HEK293 (cell line): Measurements from ENCODE around the gene CDHR5.

ENCODE experiments used
- CTCF ChIA-PET: fragments of 350-600 bp; formaldehyde crosslinking; extraction: SDS; loops from one replicate; lab custom pipeline; 2021; ENCODE audit warnings: antibody characterized with exemption; lab: Yijun Ruan, JAX
- POLR2A ChIA-PET: fragments of 300-600 bp; formaldehyde crosslinking; extraction: SDS; loops from one replicate; lab custom pipeline; 2020; ENCODE audit warnings: antibody characterized with exemption, inconsistent platforms; lab: Yijun Ruan, JAX
- H3K27ac ChIP-seq: fragments of 200-500 bp; sonication (Bioruptor generic); 2 replicates; pipeline ENCODE4 v1.5.1; 2014; ENCODE audit warnings: low read depth, low read length, control low read depth, inconsistent platforms; ENCODE audit errors: extremely low read depth
- H3K36me3 ChIP-seq, 2 experiments: fragments of 200-500 bp in 1 of 2; sonication (Bioruptor generic) in 1 of 2; 1 replicate in 1 of 2; 2 replicates in 1 of 2; pipeline ENCODE4 v1.5.1; 2014 to 2017; ENCODE audit warnings: inconsistent platforms in 2 of 2, low read length in 2 of 2; ENCODE audit not compliant: control insufficient read depth in 2 of 2, insufficient read depth in 1 of 2
- H3K4me1 ChIP-seq: fragments of 200-500 bp; sonication (Bioruptor generic); 2 replicates; pipeline ENCODE4 v1.5.1; 2014; ENCODE audit warnings: mild to moderate bottlenecking, low read length, inconsistent platforms; ENCODE audit not compliant: control insufficient read depth, insufficient read depth
- H3K4me3 ChIP-seq: 2 replicates; pipeline ENCODE4 v1.5.1; 2011; ENCODE audit warnings: low read depth, mild to moderate bottlenecking, control low read depth, low read length, moderate library complexity
- H3K9me3 ChIP-seq: fragments of 200-500 bp; sonication (Bioruptor generic); 2 replicates; pipeline ENCODE4 v1.5.1; 2014; ENCODE audit warnings: low read depth, low read length, inconsistent platforms; ENCODE audit not compliant: control insufficient read depth, insufficient read depth
- GLIS2 ChIP-seq: fragments of 450-650 bp; formaldehyde crosslinking; IDR thresholded peaks from 2 replicates; pipeline ENCODE4 v1.5.1; 2016; ENCODE audit warnings: missing biosample characterization, missing genetic modification characterization
- KLF16 ChIP-seq: fragments of 450-650 bp; formaldehyde crosslinking; IDR thresholded peaks from 2 replicates; pipeline ENCODE4 v1.5.1; 2017; ENCODE audit warnings: missing biosample characterization, missing genetic modification characterization
- MEIS1 ChIP-seq: sonication (generic); formaldehyde crosslinking; IDR thresholded peaks from 2 replicates; pipeline ENCODE4 v1.8.1; 2022; ENCODE audit warnings: missing genetic modification reagents, mild to moderate bottlenecking, borderline replicate concordance
- YY1 ChIP-seq: fragments of 450-650 bp; formaldehyde crosslinking; IDR thresholded peaks from 2 replicates; pipeline ENCODE4 v1.5.1; 2018; ENCODE audit warnings: missing biosample characterization, missing genetic modification characterization
- ZBTB7A ChIP-seq: fragments of 450-650 bp; formaldehyde crosslinking; IDR thresholded peaks from 2 replicates; pipeline ENCODE4 v1.5.1; 2016; ENCODE audit warnings: low read depth, missing biosample characterization, missing genetic modification characterization
- ZNF2 ChIP-seq: fragments of 450-650 bp; formaldehyde crosslinking; IDR thresholded peaks from 2 replicates; pipeline ENCODE4 v1.5.1; 2016; ENCODE audit warnings: missing biosample characterization, missing genetic modification characterization
- ZNF23 ChIP-seq: fragments of 450-650 bp; formaldehyde crosslinking; IDR thresholded peaks from 2 replicates; pipeline ENCODE4 v1.5.1; 2016; ENCODE audit warnings: missing biosample characterization, missing genetic modification characterization, borderline replicate concordance
- ZNF341 ChIP-seq: fragments of 450-650 bp; formaldehyde crosslinking; IDR thresholded peaks from 2 replicates; pipeline ENCODE4; 2016; ENCODE audit warnings: low read depth, missing biosample characterization, missing genetic modification characterization
- ZNF350 ChIP-seq: fragments of 450-650 bp; formaldehyde crosslinking; IDR thresholded peaks from 2 replicates; pipeline ENCODE4 v1.5.0; 2017; ENCODE audit warnings: missing biosample characterization, mild to moderate bottlenecking, missing genetic modification characterization
- ZNF416 ChIP-seq: fragments of 450-650 bp; formaldehyde crosslinking; IDR thresholded peaks from 2 replicates; pipeline ENCODE4 v1.5.1; 2016; ENCODE audit warnings: missing biosample characterization, missing genetic modification characterization
- ZNF501 ChIP-seq: fragments of 450-650 bp; formaldehyde crosslinking; IDR thresholded peaks from 2 replicates; pipeline ENCODE4 v1.5.1; 2016; ENCODE audit warnings: missing biosample characterization, missing genetic modification characterization
- ZNF558 ChIP-seq: fragments of 450-650 bp; formaldehyde crosslinking; IDR thresholded peaks from 2 replicates; pipeline ENCODE4 v1.5.1; 2016; ENCODE audit warnings: missing biosample characterization, missing genetic modification characterization
- ZNF677 ChIP-seq: fragments of 450-650 bp; IDR thresholded peaks from 2 replicates; pipeline ENCODE4 v1.5.0; 2018; ENCODE audit warnings: missing biosample characterization, mild to moderate bottlenecking, missing genetic modification characterization, moderate library complexity
- TF ChIP-seq, protein P1 (sequence below): fragments of 450-650 bp; IDR thresholded peaks from 2 replicates; pipeline ENCODE4 v1.5.1; 2018; ENCODE audit warnings: missing biosample characterization, missing genetic modification characterization
- TF ChIP-seq, protein P2 (sequence below): fragments of 450-650 bp; formaldehyde crosslinking; IDR thresholded peaks from 2 replicates; pipeline ENCODE4 v1.5.1; 2017; ENCODE audit warnings: missing biosample characterization, missing genetic modification characterization
- TF ChIP-seq, protein P3 (sequence below): IDR thresholded peaks from 2 replicates; pipeline ENCODE4 v1.6.1; 2011; ENCODE audit warnings: mild to moderate bottlenecking, low read depth, low read length, borderline replicate concordance
- TF ChIP-seq, protein P4 (sequence below): fragments of 450-650 bp; formaldehyde crosslinking; IDR thresholded peaks from 2 replicates; pipeline ENCODE4 v1.5.1; 2016; ENCODE audit warnings: missing biosample characterization, missing genetic modification characterization
- TF ChIP-seq, protein P5 (sequence below): fragments of 450-650 bp; formaldehyde crosslinking; IDR thresholded peaks from 2 replicates; pipeline ENCODE4 v1.5.1; 2016; ENCODE audit warnings: missing biosample characterization, missing genetic modification characterization
- TF ChIP-seq, protein P6 (sequence below): fragments of 450-650 bp; formaldehyde crosslinking; IDR thresholded peaks from 2 replicates; pipeline ENCODE4 v1.5.1; 2016; ENCODE audit warnings: missing biosample characterization, missing genetic modification characterization

The CDHR5 gene

DNA sequence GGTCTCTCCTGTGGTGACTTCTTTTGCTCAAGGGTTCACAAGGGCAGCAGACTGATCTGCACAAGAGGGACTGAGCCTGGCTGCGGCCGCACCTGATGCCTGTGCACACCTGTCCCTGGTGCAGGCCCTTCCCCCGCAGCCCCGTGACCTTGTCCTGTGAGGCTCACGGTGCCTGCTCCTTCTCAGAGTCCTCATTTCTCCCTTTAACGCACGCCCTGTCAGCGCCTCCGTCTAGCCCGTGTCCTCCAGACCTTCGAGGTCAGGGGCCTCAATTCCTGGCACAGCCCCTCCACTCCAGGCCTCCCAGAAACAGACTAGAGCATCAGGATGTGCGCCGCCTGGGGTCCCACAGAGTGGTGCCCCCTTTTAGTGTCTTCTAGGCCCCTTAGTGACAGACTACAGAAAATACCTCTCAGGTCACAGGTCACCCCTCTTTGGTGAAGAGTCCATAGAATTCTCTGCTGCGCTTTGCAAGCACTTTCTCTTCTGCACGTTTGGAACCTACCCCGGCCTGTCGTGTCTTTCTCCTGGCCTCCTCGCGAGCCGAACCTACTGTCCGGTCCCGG, 11.3 kb upstream of the CDHR5 start:
- ChIA-PET CTCF (interaction anchor here (0.6 kb wide), 1 partner anchor 188 kb away, joined by 3 read pairs; no protein-coding TSS in a partner anchor), POLR2A (no interaction called here)
- H3K9me3 ChIP-seq = no peaks in the 10 kb centered on the region
- H3K4me1 ChIP-seq = no peaks in the 10 kb centered on the region
- TF ChIP-seq, protein P1, sequence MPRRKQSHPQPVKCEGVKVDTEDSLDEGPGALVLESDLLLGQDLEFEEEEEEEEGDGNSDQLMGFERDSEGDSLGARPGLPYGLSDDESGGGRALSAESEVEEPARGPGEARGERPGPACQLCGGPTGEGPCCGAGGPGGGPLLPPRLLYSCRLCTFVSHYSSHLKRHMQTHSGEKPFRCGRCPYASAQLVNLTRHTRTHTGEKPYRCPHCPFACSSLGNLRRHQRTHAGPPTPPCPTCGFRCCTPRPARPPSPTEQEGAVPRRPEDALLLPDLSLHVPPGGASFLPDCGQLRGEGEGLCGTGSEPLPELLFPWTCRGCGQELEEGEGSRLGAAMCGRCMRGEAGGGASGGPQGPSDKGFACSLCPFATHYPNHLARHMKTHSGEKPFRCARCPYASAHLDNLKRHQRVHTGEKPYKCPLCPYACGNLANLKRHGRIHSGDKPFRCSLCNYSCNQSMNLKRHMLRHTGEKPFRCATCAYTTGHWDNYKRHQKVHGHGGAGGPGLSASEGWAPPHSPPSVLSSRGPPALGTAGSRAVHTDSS (tag by site-specific recombination) = no peak
- TF ChIP-seq ZNF341 (no peak), KLF16 (tag by site-specific recombination) (no peak), ZNF558 (no peak), GLIS2 (tag by site-specific recombination) (no peak), ZNF350 (tag by site-specific recombination) (no peak), ZBTB7A (no peak), ZNF416 (tag by site-specific recombination) (no peak), MEIS1 (CRISPR knock-in tag) (no peak), ZNF677 (tag by site-specific recombination) (no peak), YY1 (tag by site-specific recombination) (no peak), ZNF501 (tag by site-specific recombination) (no peak), ZNF2 (tag by site-specific recombination) (no peak), ZNF23 (tag by site-specific recombination) (no peak)
- TF ChIP-seq, protein P2, sequence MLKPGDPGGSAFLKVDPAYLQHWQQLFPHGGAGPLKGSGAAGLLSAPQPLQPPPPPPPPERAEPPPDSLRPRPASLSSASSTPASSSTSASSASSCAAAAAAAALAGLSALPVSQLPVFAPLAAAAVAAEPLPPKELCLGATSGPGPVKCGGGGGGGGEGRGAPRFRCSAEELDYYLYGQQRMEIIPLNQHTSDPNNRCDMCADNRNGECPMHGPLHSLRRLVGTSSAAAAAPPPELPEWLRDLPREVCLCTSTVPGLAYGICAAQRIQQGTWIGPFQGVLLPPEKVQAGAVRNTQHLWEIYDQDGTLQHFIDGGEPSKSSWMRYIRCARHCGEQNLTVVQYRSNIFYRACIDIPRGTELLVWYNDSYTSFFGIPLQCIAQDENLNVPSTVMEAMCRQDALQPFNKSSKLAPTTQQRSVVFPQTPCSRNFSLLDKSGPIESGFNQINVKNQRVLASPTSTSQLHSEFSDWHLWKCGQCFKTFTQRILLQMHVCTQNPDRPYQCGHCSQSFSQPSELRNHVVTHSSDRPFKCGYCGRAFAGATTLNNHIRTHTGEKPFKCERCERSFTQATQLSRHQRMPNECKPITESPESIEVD = no peak
- TF ChIP-seq, protein P3, sequence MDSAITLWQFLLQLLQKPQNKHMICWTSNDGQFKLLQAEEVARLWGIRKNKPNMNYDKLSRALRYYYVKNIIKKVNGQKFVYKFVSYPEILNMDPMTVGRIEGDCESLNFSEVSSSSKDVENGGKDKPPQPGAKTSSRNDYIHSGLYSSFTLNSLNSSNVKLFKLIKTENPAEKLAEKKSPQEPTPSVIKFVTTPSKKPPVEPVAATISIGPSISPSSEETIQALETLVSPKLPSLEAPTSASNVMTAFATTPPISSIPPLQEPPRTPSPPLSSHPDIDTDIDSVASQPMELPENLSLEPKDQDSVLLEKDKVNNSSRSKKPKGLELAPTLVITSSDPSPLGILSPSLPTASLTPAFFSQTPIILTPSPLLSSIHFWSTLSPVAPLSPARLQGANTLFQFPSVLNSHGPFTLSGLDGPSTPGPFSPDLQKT = no peak
- TF ChIP-seq, protein P4, sequence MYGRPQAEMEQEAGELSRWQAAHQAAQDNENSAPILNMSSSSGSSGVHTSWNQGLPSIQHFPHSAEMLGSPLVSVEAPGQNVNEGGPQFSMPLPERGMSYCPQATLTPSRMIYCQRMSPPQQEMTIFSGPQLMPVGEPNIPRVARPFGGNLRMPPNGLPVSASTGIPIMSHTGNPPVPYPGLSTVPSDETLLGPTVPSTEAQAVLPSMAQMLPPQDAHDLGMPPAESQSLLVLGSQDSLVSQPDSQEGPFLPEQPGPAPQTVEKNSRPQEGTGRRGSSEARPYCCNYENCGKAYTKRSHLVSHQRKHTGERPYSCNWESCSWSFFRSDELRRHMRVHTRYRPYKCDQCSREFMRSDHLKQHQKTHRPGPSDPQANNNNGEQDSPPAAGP (tag by site-specific recombination) = no peak
- TF ChIP-seq, protein P5, sequence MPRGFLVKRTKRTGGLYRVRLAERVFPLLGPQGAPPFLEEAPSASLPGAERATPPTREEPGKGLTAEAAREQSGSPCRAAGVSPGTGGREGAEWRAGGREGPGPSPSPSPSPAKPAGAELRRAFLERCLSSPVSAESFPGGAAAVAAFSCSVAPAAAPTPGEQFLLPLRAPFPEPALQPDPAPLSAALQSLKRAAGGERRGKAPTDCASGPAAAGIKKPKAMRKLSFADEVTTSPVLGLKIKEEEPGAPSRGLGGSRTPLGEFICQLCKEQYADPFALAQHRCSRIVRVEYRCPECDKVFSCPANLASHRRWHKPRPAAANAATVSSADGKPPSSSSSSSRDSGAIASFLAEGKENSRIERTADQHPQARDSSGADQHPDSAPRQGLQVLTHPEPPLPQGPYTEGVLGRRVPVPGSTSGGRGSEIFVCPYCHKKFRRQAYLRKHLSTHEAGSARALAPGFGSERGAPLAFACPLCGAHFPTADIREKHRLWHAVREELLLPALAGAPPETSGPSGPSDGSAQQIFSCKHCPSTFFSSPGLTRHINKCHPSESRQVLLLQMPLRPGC (tag by site-specific recombination) = no peak
- TF ChIP-seq, protein P6, sequence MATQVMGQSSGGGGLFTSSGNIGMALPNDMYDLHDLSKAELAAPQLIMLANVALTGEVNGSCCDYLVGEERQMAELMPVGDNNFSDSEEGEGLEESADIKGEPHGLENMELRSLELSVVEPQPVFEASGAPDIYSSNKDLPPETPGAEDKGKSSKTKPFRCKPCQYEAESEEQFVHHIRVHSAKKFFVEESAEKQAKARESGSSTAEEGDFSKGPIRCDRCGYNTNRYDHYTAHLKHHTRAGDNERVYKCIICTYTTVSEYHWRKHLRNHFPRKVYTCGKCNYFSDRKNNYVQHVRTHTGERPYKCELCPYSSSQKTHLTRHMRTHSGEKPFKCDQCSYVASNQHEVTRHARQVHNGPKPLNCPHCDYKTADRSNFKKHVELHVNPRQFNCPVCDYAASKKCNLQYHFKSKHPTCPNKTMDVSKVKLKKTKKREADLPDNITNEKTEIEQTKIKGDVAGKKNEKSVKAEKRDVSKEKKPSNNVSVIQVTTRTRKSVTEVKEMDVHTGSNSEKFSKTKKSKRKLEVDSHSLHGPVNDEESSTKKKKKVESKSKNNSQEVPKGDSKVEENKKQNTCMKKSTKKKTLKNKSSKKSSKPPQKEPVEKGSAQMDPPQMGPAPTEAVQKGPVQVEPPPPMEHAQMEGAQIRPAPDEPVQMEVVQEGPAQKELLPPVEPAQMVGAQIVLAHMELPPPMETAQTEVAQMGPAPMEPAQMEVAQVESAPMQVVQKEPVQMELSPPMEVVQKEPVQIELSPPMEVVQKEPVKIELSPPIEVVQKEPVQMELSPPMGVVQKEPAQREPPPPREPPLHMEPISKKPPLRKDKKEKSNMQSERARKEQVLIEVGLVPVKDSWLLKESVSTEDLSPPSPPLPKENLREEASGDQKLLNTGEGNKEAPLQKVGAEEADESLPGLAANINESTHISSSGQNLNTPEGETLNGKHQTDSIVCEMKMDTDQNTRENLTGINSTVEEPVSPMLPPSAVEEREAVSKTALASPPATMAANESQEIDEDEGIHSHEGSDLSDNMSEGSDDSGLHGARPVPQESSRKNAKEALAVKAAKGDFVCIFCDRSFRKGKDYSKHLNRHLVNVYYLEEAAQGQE (tag by site-specific recombination) = no peak
- no peak overlapping the region for H3K27ac ChIP-seq
- H3K36me3 ChIP-seq = peaks cover 0 to 16% of the 10 kb centered on the region in 2 experiments; a peak in 2 of 3 replicates
- no peak overlapping the region for H3K4me3 ChIP-seq
